Liver (tissue), 9 donors: ENCODE measurements around the gene NUDT22. TPM values are rescaled to one million over a fixed set of nuclear protein-coding genes. Genes with fewer than 3 reads are reported as not detected.

Experiments used
- DNase-seq: peaks from one replicate; pipeline ENCODE4 v3.0.0-alpha.2; 2017; ENCODE audit warnings: low spot score
- H3K27ac ChIP-seq, 2 donors: one replicate each; pipeline ENCODE4 v1.7.0; 2013; ENCODE audit warnings: inconsistent platforms in 2 of 2, low read length in 2 of 2, control low read depth in 1 of 2, low read depth in 1 of 2, mild to moderate bottlenecking in 1 of 2
- H3K27me3 ChIP-seq, 4 donors: one replicate each; pipeline versions ENCODE4 v1.6.1 to v1.7.0; 2013; ENCODE audit warnings: low read length in 3 of 4, inconsistent platforms in 1 of 4, mild to moderate bottlenecking in 1 of 4, moderate library complexity in 1 of 4; ENCODE audit not compliant: control insufficient read depth in 4 of 4, insufficient read depth in 4 of 4
- H3K36me3 ChIP-seq, 4 donors: one replicate each; pipeline versions ENCODE4 v1.6.1 to v1.7.0; 2013; ENCODE audit warnings: low read length in 3 of 4, mild to moderate bottlenecking in 3 of 4, low read depth in 1 of 4, moderate library complexity in 1 of 4; ENCODE audit not compliant: control insufficient read depth in 4 of 4, insufficient read depth in 3 of 4
- H3K4me1 ChIP-seq, 4 donors: one replicate each; pipeline versions ENCODE4 v1.6.1 to v1.7.0; 2013; ENCODE audit warnings: low read length in 3 of 4, mild to moderate bottlenecking in 3 of 4, moderate library complexity in 1 of 4; ENCODE audit not compliant: control insufficient read depth in 4 of 4, insufficient read depth in 4 of 4
- H3K4me3 ChIP-seq, 3 donors: one replicate each; pipeline versions ENCODE4 v1.6.1 to v1.7.0; 2013; ENCODE audit warnings: low read length in 3 of 3, control low read depth in 1 of 3, low read depth in 1 of 3, mild to moderate bottlenecking in 1 of 3
- H3K9ac ChIP-seq, 2 donors: one replicate each; pipeline ENCODE4 v1.7.0; 2013; ENCODE audit warnings: low read length in 2 of 2, mild to moderate bottlenecking in 2 of 2, moderate library complexity in 2 of 2, control low read depth in 1 of 2, low read depth in 1 of 2
- H3K9me3 ChIP-seq, 4 donors: one replicate each; pipeline versions ENCODE4 v1.6.1 to v1.7.0; 2013; ENCODE audit warnings: low read length in 3 of 4; ENCODE audit not compliant: control insufficient read depth in 4 of 4
- CTCF ChIP-seq: fragments of 150-350 bp; IDR thresholded peaks from 2 replicates; pipeline ENCODE4 v1.5.1; 2017; ENCODE audit warnings: improper control_type of control experiment, low read depth, low read length; ENCODE audit not compliant: missing input control
- EGR1 ChIP-seq, 2 donors: IDR thresholded peaks; 2 replicates each; pipeline ENCODE4 v1.6.1; 2016 to 2018; ENCODE audit warnings: antibody characterized with exemption in 2 of 2, low read depth in 2 of 2
- FOXA1 ChIP-seq: IDR thresholded peaks from 2 replicates; pipeline ENCODE4 v1.6.1; 2016; ENCODE audit warnings: antibody characterized with exemption
- FOXA2 ChIP-seq: IDR thresholded peaks from 2 replicates; pipeline ENCODE4 v1.6.1; 2016; ENCODE audit warnings: antibody characterized with exemption
- GABPA ChIP-seq, 2 donors: IDR thresholded peaks in 1 of 2; conservative IDR thresholded peaks in 1 of 2; 2 replicates each; pipeline ENCODE4 v1.6.1; 2016; ENCODE audit warnings: antibody characterized with exemption in 2 of 2, mild to moderate bottlenecking in 1 of 2, moderate library complexity in 1 of 2
- HNF4A ChIP-seq, 2 donors: conservative IDR thresholded peaks; 2 replicates each; pipeline ENCODE4 v1.6.1; 2016; ENCODE audit warnings: antibody characterized with exemption in 2 of 2, mild to moderate bottlenecking in 2 of 2
- HNF4G ChIP-seq: IDR thresholded peaks from 2 replicates; pipeline ENCODE4 v1.6.1; 2016; ENCODE audit warnings: antibody characterized with exemption
- JUND ChIP-seq, 2 donors: IDR thresholded peaks; 2 replicates each; pipeline ENCODE4 v1.6.1; 2016; ENCODE audit warnings: antibody characterized with exemption in 2 of 2
- MAX ChIP-seq: IDR thresholded peaks from 2 replicates; pipeline ENCODE4 v1.6.1; 2016; ENCODE audit warnings: antibody characterized with exemption
- NR2F2 ChIP-seq: IDR thresholded peaks from 2 replicates; pipeline ENCODE4 v1.6.1; 2016; ENCODE audit warnings: antibody characterized with exemption
- RAD21 ChIP-seq, 2 donors: IDR thresholded peaks; 2 replicates each; pipeline ENCODE4 v1.6.1; 2016; ENCODE audit warnings: antibody characterized with exemption in 2 of 2, mild to moderate bottlenecking in 2 of 2
- RXRA ChIP-seq, 2 donors: IDR thresholded peaks; 2 replicates each; pipeline ENCODE4 v1.6.1; 2017 to 2018; ENCODE audit warnings: antibody characterized with exemption in 2 of 2, mild to moderate bottlenecking in 1 of 2
- SP1 ChIP-seq: IDR thresholded peaks from 2 replicates; pipeline ENCODE4 v1.6.1; 2018; ENCODE audit warnings: antibody characterized with exemption, mild to moderate bottlenecking
- TAF1 ChIP-seq: conservative IDR thresholded peaks from 2 replicates; pipeline ENCODE4 v1.6.1; 2016; ENCODE audit warnings: antibody characterized with exemption, mild to moderate bottlenecking
- YY1 ChIP-seq: IDR thresholded peaks from 2 replicates; pipeline ENCODE4 v1.6.1; 2016; ENCODE audit warnings: antibody characterized with exemption, mild to moderate bottlenecking
- ZBTB33 ChIP-seq: IDR thresholded peaks from 2 replicates; pipeline ENCODE4 v1.6.1; 2016; ENCODE audit warnings: antibody characterized with exemption
- WGBS: extraction: QIAGEN DNeasy Blood & Tissue Kit; methylation state at CpG from one replicate; pipeline ENCODE4 v1.1.7; 2013; 5-methylcytosine and 5-hydroxymethylcytosine counted together
- polyA plus RNA-seq, 2 donors: library from polyadenylated mRNA; stranded (reverse) in 1 of 2; unstranded in 1 of 2; fragments of 200-250 nt in 1 of 2; fragments of >200 nt in 1 of 2; fragmentation: Nextera tagmentation in 1 of 2; extraction: Ambion mirVana in 1 of 2; gene quantifications; one replicate each; pipeline versions ENCODE4 v1.2.1 to v1.2.3, GENCODE V29; 2013 to 2015
- total RNA-seq, 2 donors: library from RNA; depleted of rRNA; stranded (reverse); fragments of >200 nt; gene quantifications; one replicate each; pipeline ENCODE4 v1.2.3, GENCODE V29; 2014
- TF ChIP-seq, protein P1 (sequence below): IDR thresholded peaks from 2 replicates; pipeline ENCODE4 v1.6.1; 2016; ENCODE audit warnings: antibody characterized with exemption, mild to moderate bottlenecking
- TF ChIP-seq, protein P2 (sequence below): IDR thresholded peaks from 2 replicates; pipeline ENCODE4 v1.6.1; 2016; ENCODE audit warnings: antibody characterized with exemption
- donor health status: healthy.
- donor health status: healthy.
- donor health status: healthy.
- donor health status: healthy.
- donor health status: healthy.

Gene NUDT22
- total and polyA plus RNA-seq, 4 donors: 20.0 to 47.8 (median 41.2) TPM

DNA sequence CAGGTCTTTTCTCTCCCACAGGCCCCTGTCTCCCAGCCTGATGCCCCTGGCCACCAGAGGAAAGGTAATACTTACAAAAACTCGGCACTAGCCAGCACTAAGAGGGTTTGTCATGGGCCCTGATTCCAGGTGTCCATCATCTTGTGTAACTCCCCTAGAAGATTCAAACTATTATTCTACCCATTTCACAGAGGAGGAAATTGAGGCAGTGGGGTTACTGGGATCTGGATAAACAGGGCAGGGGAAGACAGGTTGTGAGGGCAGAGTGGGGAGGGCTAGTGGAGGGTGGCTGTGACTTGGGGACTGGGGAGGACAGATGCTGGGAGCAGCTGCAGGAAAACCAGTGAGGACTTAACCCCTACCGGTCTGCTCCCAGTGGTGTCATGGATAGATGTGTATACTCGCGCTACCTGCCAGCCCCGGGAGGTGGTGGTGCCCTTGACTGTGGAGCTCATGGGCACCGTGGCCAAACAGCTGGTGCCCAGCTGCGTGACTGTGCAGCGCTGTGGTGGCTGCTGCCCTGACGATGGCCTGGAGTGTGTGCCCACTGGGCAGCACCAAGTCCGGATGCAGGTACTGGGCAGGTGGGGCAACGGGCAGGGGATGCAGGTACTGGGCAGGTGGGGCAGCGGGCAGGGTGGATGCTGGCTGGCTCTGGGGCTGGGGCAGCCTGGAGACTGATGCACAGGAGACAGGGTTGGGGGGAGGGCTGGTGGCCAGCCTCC lies 9.5 kb downstream of the NUDT22 start:
- TF ChIP-seq, protein P1, sequence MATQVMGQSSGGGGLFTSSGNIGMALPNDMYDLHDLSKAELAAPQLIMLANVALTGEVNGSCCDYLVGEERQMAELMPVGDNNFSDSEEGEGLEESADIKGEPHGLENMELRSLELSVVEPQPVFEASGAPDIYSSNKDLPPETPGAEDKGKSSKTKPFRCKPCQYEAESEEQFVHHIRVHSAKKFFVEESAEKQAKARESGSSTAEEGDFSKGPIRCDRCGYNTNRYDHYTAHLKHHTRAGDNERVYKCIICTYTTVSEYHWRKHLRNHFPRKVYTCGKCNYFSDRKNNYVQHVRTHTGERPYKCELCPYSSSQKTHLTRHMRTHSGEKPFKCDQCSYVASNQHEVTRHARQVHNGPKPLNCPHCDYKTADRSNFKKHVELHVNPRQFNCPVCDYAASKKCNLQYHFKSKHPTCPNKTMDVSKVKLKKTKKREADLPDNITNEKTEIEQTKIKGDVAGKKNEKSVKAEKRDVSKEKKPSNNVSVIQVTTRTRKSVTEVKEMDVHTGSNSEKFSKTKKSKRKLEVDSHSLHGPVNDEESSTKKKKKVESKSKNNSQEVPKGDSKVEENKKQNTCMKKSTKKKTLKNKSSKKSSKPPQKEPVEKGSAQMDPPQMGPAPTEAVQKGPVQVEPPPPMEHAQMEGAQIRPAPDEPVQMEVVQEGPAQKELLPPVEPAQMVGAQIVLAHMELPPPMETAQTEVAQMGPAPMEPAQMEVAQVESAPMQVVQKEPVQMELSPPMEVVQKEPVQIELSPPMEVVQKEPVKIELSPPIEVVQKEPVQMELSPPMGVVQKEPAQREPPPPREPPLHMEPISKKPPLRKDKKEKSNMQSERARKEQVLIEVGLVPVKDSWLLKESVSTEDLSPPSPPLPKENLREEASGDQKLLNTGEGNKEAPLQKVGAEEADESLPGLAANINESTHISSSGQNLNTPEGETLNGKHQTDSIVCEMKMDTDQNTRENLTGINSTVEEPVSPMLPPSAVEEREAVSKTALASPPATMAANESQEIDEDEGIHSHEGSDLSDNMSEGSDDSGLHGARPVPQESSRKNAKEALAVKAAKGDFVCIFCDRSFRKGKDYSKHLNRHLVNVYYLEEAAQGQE: no peak
- TF ChIP-seq MAX (no peak), EGR1 (IDR thresholded peaks at IDR 0.05; ENCODE audit: low read depth in 2 of 2) (no peak), FOXA1 (no peak), CTCF (no peak), HNF4A (conservative IDR thresholded peaks at IDR 0.05) (no peak), YY1 (no peak), RAD21 (IDR thresholded peaks at IDR 0.05) (no peak), TAF1 (no peak), FOXA2 (no peak), RXRA (IDR thresholded peaks at IDR 0.05) (no peak), SP1 (no peak), GABPA (IDR thresholded peaks at IDR 0.05 in 1 of 2, conservative IDR thresholded peaks at IDR 0.05 in 1 of 2) (no peak), NR2F2 (no peak), ZBTB33 (no peak), JUND (IDR thresholded peaks at IDR 0.05) (no peak), HNF4G (no peak)
- TF ChIP-seq, protein P2, sequence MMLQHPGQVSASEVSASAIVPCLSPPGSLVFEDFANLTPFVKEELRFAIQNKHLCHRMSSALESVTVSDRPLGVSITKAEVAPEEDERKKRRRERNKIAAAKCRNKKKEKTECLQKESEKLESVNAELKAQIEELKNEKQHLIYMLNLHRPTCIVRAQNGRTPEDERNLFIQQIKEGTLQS: no peak
- no peak for DNase-seq
- peak overlapping the region in 2 of 3 donors; percentile 44 to 75 for H3K4me3 ChIP-seq
- no peaks in the 10 kb centered on the region for H3K27me3 ChIP-seq
- no peaks in the 10 kb centered on the region for H3K36me3 ChIP-seq
- peaks cover 21 to 54% (median 39%) of the 10 kb centered on the region in 4 donors for H3K4me1 ChIP-seq
- WGBS: 92% methylated on average over 12 of the region's 12 CpGs
- H3K9ac ChIP-seq: no peak overlapping the region
- H3K27ac ChIP-seq: peak overlapping the region; percentile 37 to 62
- H3K9me3 ChIP-seq: no peaks in the 10 kb centered on the region
